Measurements from ENCODE around the gene CCDC85B. TPM values are rescaled to one million over a fixed set of nuclear protein-coding genes. Genes with fewer than 3 reads are reported as not detected.
A peak's percentile ranks its signal among the peaks of the same experiment; 100 is the strongest.
"Not testable (repeated sequence)": the region's sequence is repeated elsewhere in the genome, so short reads cannot be mapped to it uniquely, and the experiment has no call there.

CCDC85B gene
- polyA plus RNA-seq, 1 experiment = 33.4 TPM

DNA sequence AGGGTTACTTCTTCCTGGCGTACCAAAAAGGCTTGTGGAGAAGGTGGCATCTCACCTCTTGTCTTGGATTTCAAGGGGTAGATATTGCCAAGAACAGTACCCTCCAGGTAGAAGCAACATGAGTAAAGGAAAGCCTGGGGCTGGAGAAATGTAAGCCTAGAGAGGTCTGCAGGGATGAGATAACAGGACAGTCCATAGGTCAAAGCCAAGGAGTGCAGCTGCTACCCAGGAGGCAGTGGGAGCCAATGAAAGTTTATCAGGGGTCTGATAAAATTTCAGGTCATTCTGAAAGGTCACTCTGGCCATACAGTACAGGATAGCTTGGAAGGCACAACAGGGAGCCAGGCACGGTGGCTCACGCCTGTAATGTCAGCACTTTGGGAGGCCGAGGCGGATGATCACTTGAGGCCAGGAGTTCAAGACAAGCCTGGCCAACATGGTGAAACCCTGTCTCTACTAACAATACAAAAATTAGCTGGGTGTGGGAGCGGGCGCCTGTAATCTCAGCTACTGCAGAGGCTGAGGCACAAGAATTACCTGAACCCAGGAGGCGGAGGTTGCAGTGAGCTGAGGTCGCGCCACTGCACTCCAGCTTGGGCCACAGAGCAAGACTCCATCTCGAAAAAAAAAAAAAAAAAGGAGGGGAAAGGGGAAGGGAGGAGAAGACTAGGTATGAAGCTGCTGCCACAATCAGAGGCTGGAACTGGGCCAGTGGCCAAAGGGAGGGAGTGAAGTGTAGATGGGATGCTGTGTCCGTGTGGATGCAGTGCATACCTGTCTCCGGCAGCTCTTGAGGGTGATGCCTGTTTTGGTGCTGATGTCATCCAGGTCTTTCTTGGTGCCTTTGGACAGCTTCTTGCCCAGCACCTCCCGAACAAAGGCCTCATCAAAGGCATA, 3.4 kb upstream of the CCDC85B start:
- CTCF ChIA-PET = interaction anchor here (0.7 to 11.7 kb wide), 17 partner anchors 9 to 176 kb away, joined by 3 to 130 read pairs (median 9); partner anchors contain the start of genes C11orf68, CFL1, CTSW and FOSL1
- Histone ChIP-seq H3K36me3 (ENCODE audit: control insufficient read depth, insufficient read depth, low read length) (peaks cover 26% of the 10 kb centered on the region), H3K4me3 (ENCODE audit: low read depth, low read length) (peak overlapping the region; percentile 78), H3K27me3 (ENCODE audit: control insufficient read depth, insufficient read depth, low read length) (no peaks in the 10 kb centered on the region)
- POLR2A ChIA-PET = no interaction called here
- TF ChIP-seq, protein P1, sequence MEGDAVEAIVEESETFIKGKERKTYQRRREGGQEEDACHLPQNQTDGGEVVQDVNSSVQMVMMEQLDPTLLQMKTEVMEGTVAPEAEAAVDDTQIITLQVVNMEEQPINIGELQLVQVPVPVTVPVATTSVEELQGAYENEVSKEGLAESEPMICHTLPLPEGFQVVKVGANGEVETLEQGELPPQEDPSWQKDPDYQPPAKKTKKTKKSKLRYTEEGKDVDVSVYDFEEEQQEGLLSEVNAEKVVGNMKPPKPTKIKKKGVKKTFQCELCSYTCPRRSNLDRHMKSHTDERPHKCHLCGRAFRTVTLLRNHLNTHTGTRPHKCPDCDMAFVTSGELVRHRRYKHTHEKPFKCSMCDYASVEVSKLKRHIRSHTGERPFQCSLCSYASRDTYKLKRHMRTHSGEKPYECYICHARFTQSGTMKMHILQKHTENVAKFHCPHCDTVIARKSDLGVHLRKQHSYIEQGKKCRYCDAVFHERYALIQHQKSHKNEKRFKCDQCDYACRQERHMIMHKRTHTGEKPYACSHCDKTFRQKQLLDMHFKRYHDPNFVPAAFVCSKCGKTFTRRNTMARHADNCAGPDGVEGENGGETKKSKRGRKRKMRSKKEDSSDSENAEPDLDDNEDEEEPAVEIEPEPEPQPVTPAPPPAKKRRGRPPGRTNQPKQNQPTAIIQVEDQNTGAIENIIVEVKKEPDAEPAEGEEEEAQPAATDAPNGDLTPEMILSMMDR (IDR thresholded peaks at IDR 0.05; ENCODE audit: insufficient read depth, low read depth, low read length) = no peak
- DNase-seq (ENCODE audit: low read depth) = no peak

DNA sequence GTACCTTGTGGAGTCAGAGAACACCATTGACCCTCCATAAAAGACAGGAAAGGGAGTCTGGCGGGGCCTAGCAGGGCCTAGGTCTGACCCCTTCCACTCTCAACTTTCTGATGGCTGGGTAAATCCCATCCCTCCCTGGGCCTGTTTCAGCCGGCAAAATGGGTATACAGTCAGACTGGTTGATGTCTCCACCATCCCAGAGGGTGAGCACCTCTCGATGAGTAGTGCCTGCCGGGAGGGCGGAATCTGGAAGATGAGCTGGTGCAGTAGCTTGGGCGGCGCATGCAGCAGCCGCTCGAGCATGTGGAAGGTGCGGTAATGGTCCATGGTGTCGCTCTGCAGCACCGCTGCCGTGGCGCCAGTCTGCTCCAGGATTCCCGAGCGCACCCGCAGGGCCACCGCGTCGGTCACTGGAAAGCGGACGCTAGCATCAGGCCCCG, 2.7 kb upstream of the CCDC85B start:
- DNase-seq (ENCODE audit: low read depth) = no peak
- peak overlapping the region; percentile 78 for H3K4me3 ChIP-seq (ENCODE audit: low read depth, low read length)
- POLR2A ChIA-PET = interaction anchor here (0.6 to 1.0 kb wide), 14 partner anchors 11 to 239 kb away, joined by 3 to 19 read pairs (median 8); partner anchors contain the start of gene EFEMP2
- TF ChIP-seq, protein P1 (IDR thresholded peaks at IDR 0.05; ENCODE audit: insufficient read depth, low read depth, low read length) = no peak
- H3K27me3 ChIP-seq (ENCODE audit: control insufficient read depth, insufficient read depth, low read length) = no peaks in the 10 kb centered on the region
- CTCF ChIA-PET = interaction anchor here (0.6 to 11.7 kb wide), 30 partner anchors 9 to 394 kb away, joined by 3 to 130 read pairs (median 7); partner anchors contain the start of genes C11orf68, CFL1, CTSW and FOSL1
- peaks cover 25% of the 10 kb centered on the region for H3K36me3 ChIP-seq (ENCODE audit: control insufficient read depth, insufficient read depth, low read length)

DNA sequence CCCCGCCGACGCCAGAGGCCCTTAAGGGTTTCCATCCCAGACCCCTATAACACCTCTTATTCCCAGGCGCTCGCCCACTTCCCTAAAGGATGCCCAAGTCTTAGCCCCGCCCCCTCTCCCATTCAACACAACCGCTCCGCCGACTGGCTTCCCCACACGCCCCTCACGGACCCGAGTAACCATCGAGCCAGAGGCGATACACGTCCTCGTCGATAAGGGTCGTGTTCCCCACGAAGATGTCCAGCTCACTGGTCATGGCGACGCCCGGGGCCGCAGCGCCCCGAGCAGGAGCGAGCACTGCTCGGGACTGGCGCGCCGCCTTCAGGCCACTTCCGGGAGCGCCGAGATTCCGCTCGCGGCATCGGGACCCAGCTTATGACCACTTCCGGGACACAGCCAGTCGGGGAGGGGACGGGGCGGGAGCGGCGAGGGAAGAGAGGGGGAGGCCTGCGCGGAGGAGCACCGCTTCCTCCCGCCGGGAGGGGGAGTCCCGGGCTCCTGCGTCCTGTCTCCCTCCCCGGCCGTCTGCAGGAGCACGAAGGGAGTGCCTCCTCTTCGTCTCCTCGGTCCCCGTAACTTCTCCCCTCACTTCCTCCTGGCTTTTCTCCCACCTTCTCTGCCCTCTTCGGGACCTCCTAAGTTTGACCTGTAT, 2.2 kb upstream of the CCDC85B start, which contains the start of gene FIBP:
FIBP (minus strand) TSS at position 309 of the 652 bp plus-strand sequence; CDS start at position 256, 53 bp downstream.
- TF ChIP-seq, protein P1 (IDR thresholded peaks at IDR 0.05; ENCODE audit: insufficient read depth, low read depth, low read length) = peak; percentile 92
- DNase-seq (ENCODE audit: low read depth) = peak; percentile 84
- H3K4me3 ChIP-seq (ENCODE audit: low read depth, low read length) = peak within 1 kb of the TSS; percentile 78
- H3K36me3 ChIP-seq (ENCODE audit: control insufficient read depth, insufficient read depth, low read length) = peaks cover 26% of the 10 kb centered on the region
- POLR2A ChIA-PET = interaction anchor here (0.6 to 1.0 kb wide), 15 partner anchors 10 to 238 kb away, joined by 3 to 19 read pairs (median 8); partner anchors contain the start of gene EFEMP2
- no peaks in the 10 kb centered on the region for H3K27me3 ChIP-seq (ENCODE audit: control insufficient read depth, insufficient read depth, low read length)
- CTCF ChIA-PET = interaction anchor here (0.6 to 11.7 kb wide), 30 partner anchors 8 to 394 kb away, joined by 3 to 130 read pairs (median 6); partner anchors contain the start of genes C11orf68, CFL1, CTSW and FOSL1

DNA sequence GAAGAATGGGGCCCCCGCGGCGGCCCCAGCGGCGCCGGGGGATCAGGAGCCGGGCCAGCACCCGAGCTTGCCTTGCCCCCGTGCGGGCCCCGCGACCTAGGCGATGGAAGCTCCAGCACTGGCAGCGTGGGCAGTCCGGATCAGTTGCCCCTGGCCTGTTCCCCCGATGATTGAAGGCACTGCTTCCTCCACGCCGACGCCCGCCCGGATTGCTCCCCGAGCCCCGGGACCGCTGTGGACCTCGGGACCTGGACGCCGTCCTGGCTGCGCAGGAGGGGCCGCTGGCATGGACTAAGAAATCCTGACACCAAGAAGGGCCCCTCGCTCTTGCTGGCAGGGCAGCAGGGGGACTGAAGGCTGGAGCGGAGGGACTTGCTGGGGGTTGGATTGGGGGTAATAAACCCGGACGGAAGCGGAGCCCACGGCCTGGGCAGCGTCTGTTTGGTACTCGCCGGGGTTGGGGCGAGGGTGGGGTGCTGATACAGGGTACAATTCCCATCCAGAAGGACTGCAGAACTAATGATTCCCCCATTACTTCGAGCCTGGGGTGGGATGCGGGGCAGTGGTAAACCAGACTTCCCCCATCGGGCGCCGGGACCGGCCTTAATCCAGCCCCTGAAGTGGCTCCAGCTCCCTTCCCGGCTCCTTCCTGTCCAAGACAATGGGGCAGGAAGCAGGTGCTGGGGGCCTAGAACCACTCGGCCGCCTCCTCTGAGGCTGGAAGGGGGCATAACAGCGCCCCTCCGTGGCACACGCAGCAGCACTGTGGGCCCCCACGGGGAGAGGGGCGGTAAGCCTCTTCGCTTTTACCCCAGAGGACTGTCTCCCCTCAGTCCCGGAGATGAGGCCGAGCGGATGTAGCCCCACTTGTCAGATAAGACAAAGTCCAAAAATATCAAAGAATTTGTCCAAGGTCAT, 1.0 kb downstream of the CCDC85B start:
- CTCF ChIA-PET = interaction anchor here (0.7 to 11.7 kb wide), 11 partner anchors 7 to 179 kb away, joined by 4 to 130 read pairs (median 44); partner anchors contain the start of genes C11orf68, CFL1, FOSL1 and KAT5
- Histone ChIP-seq H3K27me3 (ENCODE audit: control insufficient read depth, insufficient read depth, low read length) (no peaks in the 10 kb centered on the region), H3K36me3 (ENCODE audit: control insufficient read depth, insufficient read depth, low read length) (peaks cover 9% of the 10 kb centered on the region), H3K4me3 (ENCODE audit: low read depth, low read length) (peak overlapping the region; percentile 75)
- POLR2A ChIA-PET = interaction anchor here (0.6 to 2.5 kb wide), 4 partner anchors 7 to 32 kb away, joined by 3 to 19 read pairs (median 3); partner anchors contain the start of gene FOSL1
- TF ChIP-seq, protein P1 (IDR thresholded peaks at IDR 0.05; ENCODE audit: insufficient read depth, low read depth, low read length) = peak; percentile 38
- no peak for DNase-seq (ENCODE audit: low read depth)

DNA sequence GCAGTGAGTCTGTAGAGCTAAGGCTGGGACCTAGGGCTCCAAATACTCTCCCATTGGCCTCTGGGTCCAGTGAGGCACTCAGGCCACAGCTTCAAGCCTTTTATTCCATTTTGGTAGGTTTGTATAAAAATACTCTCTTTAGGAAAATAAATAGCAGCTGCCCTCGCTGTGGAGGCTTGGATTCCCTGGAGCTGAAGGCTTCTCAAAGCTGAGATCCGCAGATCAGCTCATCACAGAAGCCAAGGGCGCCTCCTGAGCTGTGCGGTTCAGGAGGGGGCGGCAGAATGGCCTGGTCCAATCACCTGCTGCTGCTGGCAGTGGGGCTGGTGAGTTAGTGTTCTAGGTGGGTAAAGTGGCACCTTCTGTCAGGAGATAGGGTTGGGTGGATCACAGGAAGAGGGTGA, 1.7 kb downstream of the CCDC85B start:
- POLR2A ChIA-PET; H3K27me3 ChIP-seq (ENCODE audit: control insufficient read depth, insufficient read depth, low read length); DNase-seq (ENCODE audit: low read depth); H3K36me3 ChIP-seq (ENCODE audit: control insufficient read depth, insufficient read depth, low read length): not testable (repeated sequence)
- CTCF ChIA-PET = interaction anchor here (1.3 to 11.7 kb wide), 5 partner anchors 13 to 98 kb away, joined by 4 to 130 read pairs (median 57); partner anchors contain the start of genes C11orf68, CFL1 and MUS81
- H3K4me3 ChIP-seq (ENCODE audit: low read depth, low read length) = peak overlapping the region; percentile 75
